Osteoblast (primary cell): ENCODE results near the gene FAM219B. TPM values are rescaled to one million over a fixed set of nuclear protein-coding genes. Genes with fewer than 3 reads are reported as not detected.
A peak's percentile ranks its signal among the peaks of the same experiment; 100 is the strongest.
"Not testable (repeated sequence)": the region's sequence is repeated elsewhere in the genome, so short reads cannot be mapped to it uniquely, and the experiment has no call there.

Source experiments
- DNase-seq: peaks from one replicate; pipeline ENCODE4 v3.0.0; 2011; ENCODE audit warnings: low spot score, mixed read lengths; ENCODE audit not compliant: insufficient read length; ENCODE audit errors: missing footprints
- H2AFZ ChIP-seq: 2 replicates; pipeline ENCODE4 v1.6.0; 2011; ENCODE audit warnings: mild to moderate bottlenecking, low read length
- H3K27ac ChIP-seq: 2 replicates; pipeline ENCODE4 v1.5.1; 2011; ENCODE audit warnings: mild to moderate bottlenecking, low read depth, low read length, moderate library complexity
- H3K27me3 ChIP-seq: 2 replicates; pipeline ENCODE4 v1.6.0; 2012; ENCODE audit warnings: mild to moderate bottlenecking, control low read depth, inconsistent platforms, low read length, moderate library complexity; ENCODE audit not compliant: insufficient read depth
- H3K36me3 ChIP-seq: 2 replicates; pipeline ENCODE4 v1.5.1; 2011; ENCODE audit warnings: mild to moderate bottlenecking, low read length, control low read depth, moderate library complexity; ENCODE audit not compliant: insufficient read depth
- H3K4me1 ChIP-seq: 2 replicates; pipeline ENCODE4 v1.5.1; 2011; ENCODE audit warnings: mild to moderate bottlenecking, low read length, control low read depth, moderate library complexity; ENCODE audit not compliant: insufficient read depth
- H3K4me2 ChIP-seq: 2 replicates; pipeline ENCODE4 v1.6.0; 2011; ENCODE audit warnings: mild to moderate bottlenecking, low read length; ENCODE audit not compliant: insufficient read depth
- H3K4me3 ChIP-seq: fragments of 200-600 bp; sonication (generic); 3 replicates; pipeline ENCODE4 v1.5.1; 2012; ENCODE audit warnings: mild to moderate bottlenecking, low read length, inconsistent platforms; ENCODE audit not compliant: insufficient read depth
- H3K79me2 ChIP-seq: 2 replicates; pipeline ENCODE4 v1.6.0; 2012; ENCODE audit warnings: mild to moderate bottlenecking, low read length, control low read depth, inconsistent platforms; ENCODE audit not compliant: insufficient read depth
- H3K9me3 ChIP-seq: 2 replicates; pipeline ENCODE4 v1.5.1; 2011; ENCODE audit warnings: low read depth, low read length, control low read depth
- H4K20me1 ChIP-seq: 2 replicates; pipeline ENCODE4 v1.6.0; 2012; ENCODE audit warnings: mild to moderate bottlenecking, low read length, control low read depth; ENCODE audit not compliant: insufficient read depth
- total RNA-seq: library from RNA; depleted of rRNA; stranded (reverse); fragments of >200 nt; gene quantifications from 2 replicates; pipeline ENCODE4 v1.2.3, GENCODE V29; 2012
- TF ChIP-seq, protein P1 (sequence below): IDR thresholded peaks from 2 replicates; pipeline ENCODE4 v1.5.1; 2011; ENCODE audit warnings: mild to moderate bottlenecking, low read depth, low read length, moderate library complexity; ENCODE audit errors: extremely low read depth

Gene FAM219B
- total RNA-seq, 1 donor = 36.6 TPM

DNA sequence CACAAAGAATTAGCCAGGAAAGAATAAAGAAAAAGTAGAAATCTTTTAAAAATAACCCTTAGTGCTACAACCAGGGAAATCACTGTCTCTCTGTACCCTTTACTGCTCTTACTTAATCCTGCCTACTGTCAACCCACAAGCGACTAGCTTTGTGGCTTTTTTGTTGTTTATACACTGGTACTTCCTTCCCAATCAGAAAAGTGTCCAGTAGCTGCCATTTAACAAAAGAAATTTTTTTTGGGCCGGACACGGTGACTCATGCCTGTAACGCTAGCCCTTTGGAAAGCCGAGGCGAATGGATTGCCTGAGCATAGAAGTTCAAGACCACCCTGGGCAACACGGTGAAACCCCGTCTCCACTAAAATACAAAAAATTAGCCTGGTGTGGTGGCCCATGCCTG is 13.8 kb upstream of the FAM219B start:
- no peaks in the 10 kb centered on the region for H3K27me3 ChIP-seq
- TF ChIP-seq, protein P1, sequence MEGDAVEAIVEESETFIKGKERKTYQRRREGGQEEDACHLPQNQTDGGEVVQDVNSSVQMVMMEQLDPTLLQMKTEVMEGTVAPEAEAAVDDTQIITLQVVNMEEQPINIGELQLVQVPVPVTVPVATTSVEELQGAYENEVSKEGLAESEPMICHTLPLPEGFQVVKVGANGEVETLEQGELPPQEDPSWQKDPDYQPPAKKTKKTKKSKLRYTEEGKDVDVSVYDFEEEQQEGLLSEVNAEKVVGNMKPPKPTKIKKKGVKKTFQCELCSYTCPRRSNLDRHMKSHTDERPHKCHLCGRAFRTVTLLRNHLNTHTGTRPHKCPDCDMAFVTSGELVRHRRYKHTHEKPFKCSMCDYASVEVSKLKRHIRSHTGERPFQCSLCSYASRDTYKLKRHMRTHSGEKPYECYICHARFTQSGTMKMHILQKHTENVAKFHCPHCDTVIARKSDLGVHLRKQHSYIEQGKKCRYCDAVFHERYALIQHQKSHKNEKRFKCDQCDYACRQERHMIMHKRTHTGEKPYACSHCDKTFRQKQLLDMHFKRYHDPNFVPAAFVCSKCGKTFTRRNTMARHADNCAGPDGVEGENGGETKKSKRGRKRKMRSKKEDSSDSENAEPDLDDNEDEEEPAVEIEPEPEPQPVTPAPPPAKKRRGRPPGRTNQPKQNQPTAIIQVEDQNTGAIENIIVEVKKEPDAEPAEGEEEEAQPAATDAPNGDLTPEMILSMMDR = no peak
- DNase-seq = no peak
- no peaks in the 10 kb centered on the region for H3K9me3 ChIP-seq
- no peaks in the 10 kb centered on the region for H4K20me1 ChIP-seq
- H3K27ac ChIP-seq = no peak overlapping the region
- H3K4me1 ChIP-seq = no peaks in the 10 kb centered on the region
- H3K4me2 ChIP-seq = no peak overlapping the region
- H3K36me3 ChIP-seq = peaks cover 57% of the 10 kb centered on the region
- H3K79me2 ChIP-seq = no peaks in the 10 kb centered on the region
- peak overlapping the region; percentile 23 for H2AFZ ChIP-seq
- H3K4me3 ChIP-seq = no peak overlapping the region

DNA sequence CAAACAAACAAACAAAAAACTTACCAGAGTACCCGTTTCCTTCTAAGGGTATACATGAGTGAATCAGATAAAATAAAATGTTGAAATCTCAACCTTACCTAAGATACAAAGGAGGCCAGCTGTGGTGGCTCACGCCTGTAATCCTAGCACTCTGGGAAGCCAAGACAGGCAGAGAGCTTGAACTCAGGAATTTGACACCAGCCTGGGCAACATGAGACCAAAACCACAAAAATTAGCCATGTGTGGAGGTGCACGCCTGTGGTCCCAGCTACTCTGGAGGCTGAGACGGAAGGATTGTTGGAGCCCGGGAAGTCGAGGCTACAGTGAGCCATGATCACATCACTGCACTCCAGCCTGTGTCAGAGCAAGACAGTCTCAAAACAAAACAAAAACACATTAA is 11.0 kb upstream of the FAM219B start:
- TF ChIP-seq, protein P1 = no peak
- Histone ChIP-seq H4K20me1 (no peaks in the 10 kb centered on the region), H3K4me1 (no peaks in the 10 kb centered on the region), H3K4me3 (no peak overlapping the region), H3K27ac (no peak overlapping the region), H2AFZ (no peak overlapping the region), H3K9me3 (no peaks in the 10 kb centered on the region), H3K36me3 (peaks cover 46% of the 10 kb centered on the region), H3K79me2 (no peaks in the 10 kb centered on the region), H3K4me2 (no peak overlapping the region), H3K27me3 (no peaks in the 10 kb centered on the region)
- DNase-seq = no peak

DNA sequence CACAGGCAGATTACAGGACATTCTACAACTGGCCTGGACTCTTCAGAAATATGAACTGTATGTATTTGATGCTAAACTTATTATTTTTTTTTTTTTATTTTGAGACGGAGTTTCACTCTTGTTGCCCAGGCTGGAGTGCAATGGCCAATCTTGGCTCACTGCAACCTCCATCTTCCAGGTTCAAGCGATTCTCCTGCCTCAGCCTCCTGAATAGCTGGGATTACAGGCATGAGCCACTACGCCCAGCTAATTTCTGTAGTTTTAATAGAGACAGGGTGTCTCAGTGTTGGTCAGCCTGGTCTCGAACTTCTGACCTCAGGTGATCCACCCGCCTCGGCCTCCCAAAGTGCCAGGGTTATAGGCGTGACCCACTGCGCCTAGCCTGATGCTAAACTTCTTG is 7.1 kb upstream of the FAM219B start:
- H3K36me3 ChIP-seq = peaks cover 33% of the 10 kb centered on the region

DNA sequence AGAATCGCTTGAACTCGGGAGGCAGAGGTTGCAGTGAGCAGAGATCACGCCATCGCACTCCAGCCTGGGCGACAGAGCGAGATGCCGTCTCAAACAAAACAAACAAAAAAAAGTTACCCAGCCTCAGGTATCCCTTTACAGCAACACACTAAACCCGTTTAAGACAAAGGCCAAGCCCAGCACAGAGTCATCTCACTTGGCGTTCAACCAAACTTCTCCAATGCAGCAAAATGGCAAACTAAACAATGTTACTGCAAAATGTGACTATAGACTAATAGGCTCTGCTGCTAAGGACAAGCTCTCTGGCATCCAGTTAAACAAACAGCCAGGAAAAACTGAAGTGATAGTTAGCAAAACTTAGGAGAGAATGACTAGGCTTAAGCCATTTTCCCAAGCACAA is 6.4 kb upstream of the FAM219B start:
- no peaks in the 10 kb centered on the region for H3K9me3 ChIP-seq
- H3K27me3 ChIP-seq = no peaks in the 10 kb centered on the region
- peaks cover 27% of the 10 kb centered on the region for H3K36me3 ChIP-seq
- no peaks in the 10 kb centered on the region for H3K79me2 ChIP-seq
- no peak overlapping the region for H3K4me2 ChIP-seq
- TF ChIP-seq, protein P1 = no peak
- no peak overlapping the region for H2AFZ ChIP-seq
- no peak overlapping the region for H3K4me3 ChIP-seq
- H3K27ac ChIP-seq = peak overlapping the region; percentile 23
- DNase-seq = peak; percentile 78
- H4K20me1 ChIP-seq = no peaks in the 10 kb centered on the region
- H3K4me1 ChIP-seq = no peaks in the 10 kb centered on the region

More for the DNA sequence above, 7.1 kb upstream of the FAM219B start:
- not testable (repeated sequence) for DNase-seq, H4K20me1 ChIP-seq, H3K27ac ChIP-seq, H3K4me1 ChIP-seq, H3K9me3 ChIP-seq, H3K4me3 ChIP-seq, H3K79me2 ChIP-seq, H3K27me3 ChIP-seq, H2AFZ ChIP-seq, H3K4me2 ChIP-seq
